Activated naive CD4-positive, alpha-beta T cell treated with anti-CD3 and anti-CD28 coated beads, Interleukin-2, amount 50 U/mL, for 24 hours (primary cell): Measurements from ENCODE around the gene KCNH4.
A peak's percentile ranks its signal among the peaks of the same experiment; 100 is the strongest.
"Not testable (repeated sequence)": the region's sequence is repeated elsewhere in the genome, so short reads cannot be mapped to it uniquely, and the experiment has no call there.

Experiments
- H3K27ac Mint-ChIP-seq: one replicate; pipeline ENCODE4 v1.8.0; 2021; ENCODE audit warnings: mild to moderate bottlenecking, mixed read lengths
- H3K27me3 Mint-ChIP-seq: one replicate; pipeline ENCODE4 v1.8.0; 2021; ENCODE audit warnings: mixed read lengths
- H3K36me3 Mint-ChIP-seq: one replicate; pipeline ENCODE4 v1.8.0; 2021; ENCODE audit warnings: mixed read lengths
- H3K4me1 Mint-ChIP-seq: one replicate; pipeline ENCODE4 v1.8.0; 2021; ENCODE audit warnings: mixed read lengths
- H3K4me3 Mint-ChIP-seq: one replicate; pipeline ENCODE4 v1.8.0; 2021; ENCODE audit warnings: mild to moderate bottlenecking, mixed read lengths
- H3K9me3 Mint-ChIP-seq: one replicate; pipeline ENCODE4 v1.8.0; 2021; ENCODE audit warnings: mixed read lengths

KCNH4 gene

DNA sequence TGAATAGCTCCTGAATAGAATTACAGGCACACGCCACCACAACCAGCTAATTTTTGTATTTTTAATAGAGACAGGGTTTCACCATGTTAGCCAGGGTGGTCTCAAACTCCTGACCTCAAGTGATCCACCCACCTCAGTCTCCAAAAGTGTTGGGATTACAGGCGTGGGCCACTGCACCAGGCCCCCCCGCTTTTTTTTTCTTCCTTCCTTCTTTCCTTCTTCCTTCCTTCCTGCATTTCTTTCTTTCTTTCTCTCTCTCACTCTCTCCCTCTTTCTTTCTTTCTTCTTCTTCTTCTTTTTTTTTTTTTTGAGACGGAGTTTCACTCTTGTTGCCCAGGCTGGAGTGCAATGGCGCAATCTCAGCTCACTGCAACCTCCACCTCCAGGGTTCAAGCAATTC, 5.2 kb upstream of the KCNH4 start:
- not testable (repeated sequence) for H3K27ac Mint-ChIP-seq

DNA sequence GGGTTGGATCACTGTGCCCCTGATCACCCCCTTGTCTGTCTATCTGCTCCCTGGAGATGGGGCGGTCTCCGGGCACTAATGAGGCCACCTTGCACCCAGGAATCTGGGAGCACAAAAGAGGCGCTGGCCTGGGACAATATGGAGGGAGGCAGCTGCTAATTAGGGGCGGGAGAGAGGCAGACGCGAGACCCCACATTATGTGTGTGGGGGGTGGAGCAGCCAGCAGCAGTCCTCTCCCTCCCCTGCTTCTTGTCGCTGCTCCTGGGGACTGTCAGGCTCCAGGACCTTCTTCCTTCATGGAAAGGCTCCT, 4.6 kb upstream of the KCNH4 start:
- Mint-ChIP-seq H3K4me1 (peaks cover 32% of the 10 kb centered on the region), H3K36me3 (no peaks in the 10 kb centered on the region), H3K27me3 (no peaks in the 10 kb centered on the region), H3K9me3 (no peaks in the 10 kb centered on the region), H3K27ac (no peak overlapping the region), H3K4me3 (no peak overlapping the region)

More for the DNA sequence above, 5.2 kb upstream of the KCNH4 start:
- peaks cover 31% of the 10 kb centered on the region for H3K4me1 Mint-ChIP-seq
- H3K9me3 Mint-ChIP-seq, H3K27me3 Mint-ChIP-seq, H3K36me3 Mint-ChIP-seq: not testable (repeated sequence)
- H3K4me3 Mint-ChIP-seq: peak overlapping the region; percentile 4

DNA sequence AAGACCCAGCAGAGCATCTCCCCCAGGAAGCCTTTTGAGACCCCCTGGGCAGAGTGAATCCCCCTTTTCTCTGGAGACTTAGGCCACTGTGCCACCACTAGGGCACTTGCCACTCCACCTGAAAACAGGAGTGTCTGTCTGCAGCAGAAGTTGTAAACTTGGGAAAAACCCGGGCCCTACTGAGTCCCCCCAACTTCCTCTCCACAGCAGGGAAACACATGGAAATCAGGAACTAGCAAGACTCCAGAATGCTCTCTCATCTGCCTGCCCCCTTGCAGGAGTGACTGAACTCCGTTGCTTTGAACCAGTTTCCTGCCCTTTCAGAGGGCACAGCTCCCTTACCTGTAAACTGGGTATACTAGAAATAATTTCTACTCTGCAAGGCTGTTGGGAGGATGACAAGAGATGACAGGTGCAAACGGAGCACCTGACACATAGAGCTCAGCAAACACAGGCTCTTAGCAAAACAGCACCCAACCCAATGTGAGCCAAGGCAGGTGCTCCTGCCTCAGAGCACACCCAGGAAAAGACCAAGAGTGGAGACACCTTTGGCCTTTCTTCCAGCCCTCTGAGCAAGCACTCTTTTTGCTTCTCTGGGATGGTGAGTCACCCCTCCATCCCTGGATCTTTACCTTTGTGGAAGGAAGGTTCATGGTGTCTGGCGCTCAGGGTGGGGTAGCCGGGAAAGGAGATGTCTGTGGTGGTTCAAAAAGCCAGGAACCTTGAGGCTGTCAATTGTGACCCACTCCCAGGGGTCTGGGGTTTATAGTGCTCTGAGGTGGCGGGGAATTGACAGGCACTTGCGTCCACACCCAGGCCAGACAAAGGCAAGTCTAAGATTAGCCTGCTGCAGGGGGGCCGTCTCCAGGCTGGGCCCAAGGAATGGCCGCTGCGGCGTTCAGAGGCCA, 4.0 kb upstream of the KCNH4 start, which contains the start of gene HCRT:
TSS of gene HCRT (minus strand) at position 740 of the 908 bp plus-strand sequence. CDS start at position 653, 87 bp downstream.
- Mint-ChIP-seq H3K4me3 (peak within 1 kb of the TSS; percentile 94), H3K4me1 (peaks cover 32% of the 10 kb centered on the region), H3K9me3 (no peaks in the 10 kb centered on the region), H3K27me3 (peaks cover 3% of the 10 kb centered on the region), H3K27ac (peak within 1 kb of the TSS; percentile 62), H3K36me3 (no peaks in the 10 kb centered on the region)

DNA sequence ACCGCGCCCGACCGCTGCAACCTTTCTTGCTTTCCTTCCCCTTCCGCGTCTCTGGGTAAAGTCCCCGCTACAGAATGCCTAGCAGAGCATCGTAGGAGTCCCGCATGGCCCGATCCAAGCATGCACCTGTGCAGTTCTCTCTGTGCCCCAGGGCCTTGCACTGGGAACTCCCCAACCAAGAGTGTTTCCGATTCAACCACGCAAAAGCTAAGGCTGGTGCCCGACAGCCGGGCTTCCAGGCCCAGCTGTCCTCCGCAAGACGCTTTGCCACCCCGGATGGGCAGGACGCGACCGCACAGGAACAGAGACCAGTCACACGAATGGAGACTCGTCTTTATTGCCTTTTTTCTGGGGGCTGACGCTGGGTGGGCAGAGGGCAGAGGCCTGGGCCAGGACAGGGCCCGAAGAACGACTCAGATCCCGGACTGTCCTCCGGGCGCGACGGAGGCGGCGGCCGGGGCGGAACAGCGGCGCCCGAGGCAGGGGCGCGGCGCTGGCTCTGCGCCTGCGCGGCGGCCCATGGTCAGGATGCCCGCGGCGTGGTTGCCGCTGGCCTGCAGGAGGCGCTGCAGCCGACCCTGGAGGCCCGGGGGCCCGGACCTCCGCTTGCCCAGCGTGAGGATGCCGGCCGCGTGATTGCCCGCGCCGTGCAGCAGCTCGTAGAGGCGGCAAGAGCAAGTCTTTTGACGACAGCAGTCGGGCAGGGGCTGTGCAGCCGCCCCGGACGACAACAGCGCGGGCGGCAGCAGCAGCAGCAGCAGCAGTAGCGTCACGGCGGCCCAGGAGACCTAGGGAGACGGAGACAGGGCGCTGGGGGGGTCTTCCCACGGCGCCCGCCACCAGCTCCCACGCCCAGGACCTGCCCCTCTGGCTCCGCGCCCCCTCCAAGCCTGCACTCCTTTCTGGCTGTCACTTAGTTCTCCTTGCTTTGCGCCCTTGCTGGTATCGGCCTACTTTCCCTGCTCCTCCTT, 3.1 kb upstream of the KCNH4 start:
- Mint-ChIP-seq H3K9me3 (no peaks in the 10 kb centered on the region), H3K4me3 (peak overlapping the region; percentile 94), H3K4me1 (peaks cover 41% of the 10 kb centered on the region), H3K27me3 (peaks cover 6% of the 10 kb centered on the region), H3K27ac (peak overlapping the region; percentile 96), H3K36me3 (no peaks in the 10 kb centered on the region)

GRCh38 chr17:42182927-42183734, 2.2 kb upstream of the KCNH4 start:
- Mint-ChIP-seq H3K27me3 (peaks cover 7% of the 10 kb centered on the region), H3K27ac (peak overlapping the region; percentile 96), H3K4me3 (peak overlapping the region; percentile 94), H3K36me3 (no peaks in the 10 kb centered on the region), H3K4me1 (peaks cover 45% of the 10 kb centered on the region), H3K9me3 (no peaks in the 10 kb centered on the region)

- Mint-ChIP-seq H3K4me1 (peaks cover 45% of the 10 kb centered on the region), H3K27me3 (peaks cover 7% of the 10 kb centered on the region), H3K36me3 (peaks cover 3% of the 10 kb centered on the region)
Measured at GRCh38 chr17:42181851-42182207, 887 bp upstream of the KCNH4 start.

DNA sequence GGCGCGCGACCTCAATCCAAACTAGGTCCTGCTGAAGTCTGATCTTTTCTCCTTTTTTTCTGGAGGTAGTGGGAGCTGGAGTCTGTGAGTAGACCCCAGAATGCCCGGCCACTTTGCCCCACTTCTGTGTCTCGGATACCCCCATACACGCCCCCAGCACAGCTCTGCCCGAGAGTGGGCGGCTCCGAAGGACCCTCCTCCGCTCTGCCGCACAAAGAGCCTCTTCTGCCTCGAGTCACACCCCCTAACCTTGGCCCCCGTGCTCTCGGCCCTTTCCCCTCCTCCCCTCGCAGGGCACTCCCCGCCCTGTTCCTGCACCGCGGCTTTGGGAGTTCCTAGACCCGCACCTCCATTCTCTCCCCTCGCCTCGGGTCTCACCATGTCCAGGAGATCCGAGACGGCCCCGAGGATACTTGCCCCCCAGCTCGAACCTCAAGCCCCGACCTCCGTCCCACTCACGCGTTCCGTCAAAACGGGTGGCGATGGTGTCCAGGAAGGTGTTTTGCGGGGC, 476 bp downstream of the KCNH4 start:
- H3K27me3 Mint-ChIP-seq: peaks cover 7% of the 10 kb centered on the region
- peak overlapping the region; percentile 65 for H3K4me3 Mint-ChIP-seq
- peaks cover 45% of the 10 kb centered on the region for H3K4me1 Mint-ChIP-seq
- no peak overlapping the region for H3K27ac Mint-ChIP-seq
- peaks cover 3% of the 10 kb centered on the region for H3K36me3 Mint-ChIP-seq
- no peaks in the 10 kb centered on the region for H3K9me3 Mint-ChIP-seq

More at GRCh38 chr17:42181851-42182207, 887 bp upstream of the KCNH4 start:
- Mint-ChIP-seq H3K27ac (no peak overlapping the region), H3K4me3 (peak overlapping the region; percentile 63), H3K9me3 (no peaks in the 10 kb centered on the region)

- H3K27me3 Mint-ChIP-seq: peaks cover 7% of the 10 kb centered on the region
- H3K4me1 Mint-ChIP-seq: peaks cover 42% of the 10 kb centered on the region
- H3K9me3 Mint-ChIP-seq: no peaks in the 10 kb centered on the region
- H3K36me3 Mint-ChIP-seq: peaks cover 3% of the 10 kb centered on the region
- H3K4me3 Mint-ChIP-seq: peak overlapping the region; percentile 65
- H3K27ac Mint-ChIP-seq: no peak overlapping the region
Measured at GRCh38 chr17:42179911-42180410, 981 bp downstream of the KCNH4 start.

- peak overlapping the region; percentile 48 for H3K4me3 Mint-ChIP-seq
- H3K36me3 Mint-ChIP-seq: peaks cover 3% of the 10 kb centered on the region
- H3K4me1 Mint-ChIP-seq: peaks cover 38% of the 10 kb centered on the region
- H3K27me3 Mint-ChIP-seq: peaks cover 7% of the 10 kb centered on the region
- no peaks in the 10 kb centered on the region for H3K9me3 Mint-ChIP-seq
- H3K27ac Mint-ChIP-seq: no peak overlapping the region
Measured at GRCh38 chr17:42179335-42179734, 1.6 kb downstream of the KCNH4 start.

GRCh38 chr17:42178817-42179216, 2.1 kb downstream of the KCNH4 start:
- Mint-ChIP-seq H3K9me3 (no peaks in the 10 kb centered on the region), H3K27ac (peak overlapping the region; percentile 48), H3K4me1 (peaks cover 36% of the 10 kb centered on the region), H3K27me3 (peaks cover 7% of the 10 kb centered on the region), H3K4me3 (no peak overlapping the region), H3K36me3 (peaks cover 3% of the 10 kb centered on the region)

DNA sequence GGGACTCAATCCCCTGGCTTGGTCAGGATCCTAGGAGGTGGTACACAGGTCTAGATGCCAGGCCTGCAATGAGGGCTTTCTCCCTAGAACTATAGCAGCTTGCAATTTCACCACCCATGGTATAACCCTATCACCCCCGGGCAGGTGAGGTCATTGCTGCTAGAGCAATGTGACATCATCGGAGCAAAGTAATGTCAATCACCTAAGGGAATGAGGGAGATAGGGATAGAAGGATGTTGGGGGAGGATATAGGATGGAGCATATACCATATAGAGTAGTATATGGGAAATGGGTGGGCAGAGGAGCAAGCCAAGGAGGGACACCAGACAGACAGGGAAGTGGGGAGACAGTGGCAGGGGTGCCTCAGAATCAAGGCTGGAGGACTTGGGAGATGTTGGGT, 3.3 kb downstream of the KCNH4 start:
- no peak overlapping the region for H3K27ac Mint-ChIP-seq
- H3K36me3 Mint-ChIP-seq: peaks cover 3% of the 10 kb centered on the region

GRCh38 chr17:42174126-42174783, 6.7 kb downstream of the KCNH4 start:
- peaks cover 1% of the 10 kb centered on the region for H3K27me3 Mint-ChIP-seq

More for the DNA sequence above, 3.3 kb downstream of the KCNH4 start:
- no peak overlapping the region for H3K4me3 Mint-ChIP-seq
- H3K9me3 Mint-ChIP-seq: no peaks in the 10 kb centered on the region
- H3K27me3 Mint-ChIP-seq: peaks cover 7% of the 10 kb centered on the region
- H3K4me1 Mint-ChIP-seq: peaks cover 25% of the 10 kb centered on the region

GRCh38 chr17:42171831-42172230, 9.1 kb downstream of the KCNH4 start:
- Mint-ChIP-seq H3K27me3 (no peaks in the 10 kb centered on the region), H3K4me3 (no peak overlapping the region), H3K27ac (no peak overlapping the region), H3K36me3 (no peaks in the 10 kb centered on the region), H3K9me3 (no peaks in the 10 kb centered on the region), H3K4me1 (peaks cover 3% of the 10 kb centered on the region)

More at GRCh38 chr17:42174126-42174783, 6.7 kb downstream of the KCNH4 start:
- H3K4me3 Mint-ChIP-seq: no peak overlapping the region
- peaks cover 10% of the 10 kb centered on the region for H3K4me1 Mint-ChIP-seq
- no peaks in the 10 kb centered on the region for H3K9me3 Mint-ChIP-seq
- peaks cover 3% of the 10 kb centered on the region for H3K36me3 Mint-ChIP-seq
- no peak overlapping the region for H3K27ac Mint-ChIP-seq

DNA sequence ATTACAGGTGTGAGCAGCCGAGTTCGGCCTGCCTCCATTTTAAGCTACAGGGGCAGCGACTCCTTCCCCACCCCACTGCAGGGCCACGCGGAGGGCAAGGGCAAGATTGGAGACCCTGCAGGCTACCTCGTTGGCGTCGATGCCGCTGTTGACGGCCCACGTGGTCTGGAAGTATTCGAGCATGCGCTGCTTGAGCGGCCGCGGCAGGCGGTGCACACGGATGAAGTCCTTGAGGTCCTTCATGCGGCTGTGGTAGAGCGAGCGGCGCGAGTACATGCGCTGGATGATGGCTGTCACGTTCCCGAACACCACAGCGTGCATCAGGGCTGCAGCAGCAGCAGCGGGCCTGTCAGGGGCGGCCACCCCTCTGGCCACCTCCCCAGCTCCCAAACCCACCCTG, 11.6 kb downstream of the KCNH4 start:
- no peak overlapping the region for H3K4me3 Mint-ChIP-seq
- no peak overlapping the region for H3K27ac Mint-ChIP-seq
- no peaks in the 10 kb centered on the region for H3K9me3 Mint-ChIP-seq
- no peaks in the 10 kb centered on the region for H3K4me1 Mint-ChIP-seq
- H3K27me3 Mint-ChIP-seq: no peaks in the 10 kb centered on the region
- H3K36me3 Mint-ChIP-seq: no peaks in the 10 kb centered on the region
